AG04450 (cell line): ENCODE data around the gene BBIP1. TPM values are rescaled to one million over a fixed set of nuclear protein-coding genes. Genes with fewer than 3 reads are reported as not detected.
A peak's percentile ranks its signal among the peaks of the same experiment; 100 is the strongest.

ENCODE experiments used
- CTCF ChIA-PET: fragments of 300-600, 350-600 bp; formaldehyde crosslinking; extraction: SDS; loops from one replicate; lab custom pipeline; 2022; ENCODE audit warnings: antibody characterized with exemption, inconsistent platforms; lab: Charles Lee
- POLR2A ChIA-PET: fragments of 350-600 bp; formaldehyde crosslinking; extraction: SDS; loops from one replicate; lab custom pipeline; 2021; ENCODE audit warnings: antibody characterized with exemption, inconsistent platforms; lab: Yijun Ruan, JAX
- DNase-seq: peaks from one replicate; pipeline ENCODE4 v3.0.0-alpha.2; 2011; ENCODE audit warnings: low read depth, low spot score
- H3K27ac ChIP-seq: one replicate; pipeline ENCODE4 v1.5.1; 2012; ENCODE audit warnings: low read depth, low read length, control low read depth
- H3K27me3 ChIP-seq: one replicate; pipeline ENCODE4 v1.6.0; 2012; ENCODE audit warnings: low read length; ENCODE audit not compliant: control insufficient read depth, insufficient read depth
- H3K4me3 ChIP-seq: 2 replicates; pipeline ENCODE4 v1.5.1; 2011; ENCODE audit warnings: mild to moderate bottlenecking, low read depth, low read length, control low read depth
- H3K9me3 ChIP-seq: 2 replicates; pipeline ENCODE4 v1.5.1; 2012; ENCODE audit warnings: low read length; ENCODE audit not compliant: control insufficient read depth, insufficient read depth
- CTCF ChIP-seq: IDR thresholded peaks from 2 replicates; pipeline ENCODE4 v1.5.1; 2011; ENCODE audit warnings: low read depth, low read length, control low read depth, inconsistent platforms
- polyA plus RNA-seq: library from polyadenylated mRNA; depleted of rRNA; stranded (reverse); fragments of >200 nt; gene quantifications from 2 replicates; pipeline ENCODE4 v1.2.3, GENCODE V29; 2011

Gene BBIP1
- polyA plus RNA-seq, 1 experiment: 41.5 TPM

- TF ChIP-seq CTCF: peak; percentile 36; the same call in 1 of the 2 replicates
- Histone ChIP-seq H3K4me3 (peak overlapping the region; percentile 71), H3K27me3 (peaks cover 2% of the 10 kb centered on the region), H3K9me3 (no peaks in the 10 kb centered on the region; the same call in 1 of the 2 replicates), H3K27ac (peak overlapping the region; percentile 69)
- DNase-seq: no peak
- POLR2A ChIA-PET: interaction anchor here (0.7 to 1.5 kb wide), 8 partner anchors 13 to 126 kb away, joined by 3 to 22 read pairs (median 3); partner anchors contain the start of genes BBIP1 and SHOC2
- CTCF ChIA-PET: interaction anchor here (0.7 to 1.7 kb wide), 7 partner anchors 14 to 264 kb away, joined by 3 to 5 read pairs (median 3); no protein-coding TSS in a partner anchor
Measured at GRCh38 chr10:110872145-110872983, 46.6 kb downstream of the BBIP1 start.

GRCh38 chr10:110871298-110872084, 47.5 kb downstream of the BBIP1 start, which contains the start of gene PDCD4:
Gene PDCD4 (plus strand): TSS chr10:110871928. CDS start chr10:110876028, 4,100 bp downstream.
- DNase-seq: peak; percentile 94
- ChIA-PET POLR2A (interaction anchor here (0.6 to 1.4 kb wide), 11 partner anchors 13 to 125 kb away, joined by 3 to 22 read pairs (median 5); partner anchors contain the start of genes BBIP1 and SHOC2), CTCF (interaction anchor here (1.2 kb wide), 1 partner anchor 18 kb away, joined by 3 read pairs; no protein-coding TSS in a partner anchor)
- peak within 1 kb of the TSS; percentile 71 for H3K4me3 ChIP-seq
- TF ChIP-seq CTCF: no peak
- peaks cover 2% of the 10 kb centered on the region for H3K27me3 ChIP-seq
- H3K9me3 ChIP-seq: no peaks in the 10 kb centered on the region; the same call in 1 of the 2 replicates
- peak within 1 kb of the TSS; percentile 69 for H3K27ac ChIP-seq

GRCh38 chr10:110870823-110871297, 48.1 kb downstream of the BBIP1 start:
- Histone ChIP-seq H3K9me3 (no peaks in the 10 kb centered on the region; the same call in 1 of the 2 replicates), H3K27me3 (peaks cover 2% of the 10 kb centered on the region), H3K4me3 (peak overlapping the region; percentile 52), H3K27ac (peak overlapping the region; percentile 22)
- ChIA-PET CTCF (interaction anchor here (1.2 kb wide), 1 partner anchor 18 kb away, joined by 3 read pairs; no protein-coding TSS in a partner anchor), POLR2A (interaction anchor here (0.8 to 1.3 kb wide), 5 partner anchors 12 to 48 kb away, joined by 3 to 22 read pairs (median 3); partner anchors contain the start of genes BBIP1 and SHOC2)
- no peak for TF ChIP-seq CTCF
- DNase-seq: no peak

GRCh38 chr10:110868981-110869380, 50.0 kb downstream of the BBIP1 start:
- no peak overlapping the region for H3K27ac ChIP-seq
- ChIA-PET CTCF (interaction anchor here (1.4 kb wide), 1 partner anchor 10 kb away, joined by 3 read pairs; no protein-coding TSS in a partner anchor), POLR2A (no interaction called here)
- TF ChIP-seq CTCF: no peak
- H3K9me3 ChIP-seq: no peaks in the 10 kb centered on the region; the same call in 1 of the 2 replicates
- DNase-seq: no peak
- H3K4me3 ChIP-seq: no peak overlapping the region
- H3K27me3 ChIP-seq: peaks cover 2% of the 10 kb centered on the region
